Panc1 (cell line): ENCODE measurements around the gene TLE6. TPM values are rescaled to one million over a fixed set of nuclear protein-coding genes. Genes with fewer than 3 reads are reported as not detected.

Experiments used
- ATAC-seq: fragments of 200-7000 bp; cut with Tn5 transposase; 2 replicates; pipeline ENCODE4 v1.9.1; 2020; ENCODE audit warnings: mild to moderate bottlenecking, moderate library complexity
- BruUV-seq: library from RNA; stranded (reverse); fragments of 400-500 nt; replicated peaks from 2 replicates; lab custom pipeline; 2021; lab: Mats Ljungman, UMichigan
- CTCF ChIA-PET: fragments of 300-600 bp; sonication (Branson Sonifier 250); formaldehyde crosslinking; loops from one replicate; lab custom pipeline; 2022; ENCODE audit warnings: antibody characterized with exemption; lab: Charles Lee
- POLR2A ChIA-PET: fragments of 300-600 bp; sonication (Branson Sonifier 250); formaldehyde crosslinking; loops from one replicate; lab custom pipeline; 2022; ENCODE audit warnings: antibody characterized with exemption; lab: Charles Lee
- DNase-seq: peaks from one replicate; pipeline ENCODE4 v3.0.0-alpha.2; 2010; ENCODE audit warnings: low read depth, low spot score
- H3K27ac ChIP-seq: 2 replicates; pipeline ENCODE4 v1.5.1; 2011; ENCODE audit warnings: mild to moderate bottlenecking, low read length, inconsistent platforms
- H3K27me3 ChIP-seq: fragments of 200-500 bp; sonication (Bioruptor generic); 2 replicates; pipeline ENCODE4 v1.6.0; 2014; ENCODE audit warnings: low read length, inconsistent platforms; ENCODE audit not compliant: control insufficient read depth, insufficient read depth
- H3K36me3 ChIP-seq: fragments of 200-500 bp; sonication (Bioruptor generic); 2 replicates; pipeline ENCODE4 v1.5.1; 2014; ENCODE audit warnings: inconsistent platforms, mild to moderate bottlenecking, low read length, moderate library complexity; ENCODE audit not compliant: control insufficient read depth, insufficient read depth
- H3K4me1 ChIP-seq: 2 replicates; pipeline ENCODE4 v1.5.1; 2011; ENCODE audit warnings: inconsistent platforms, mild to moderate bottlenecking, low read length, moderate library complexity; ENCODE audit not compliant: control insufficient read depth, insufficient read depth
- H3K4me3 ChIP-seq, 2 experiments: 2 replicates each; pipeline ENCODE4 v1.5.1; 2011 to 2012; ENCODE audit warnings: low read depth in 2 of 2, low read length in 2 of 2, mild to moderate bottlenecking in 2 of 2, inconsistent platforms in 1 of 2, moderate library complexity in 1 of 2
- H3K9me3 ChIP-seq: fragments of 200-500 bp; sonication (Bioruptor generic); 2 replicates; pipeline ENCODE4 v1.5.1; 2014; ENCODE audit warnings: low read depth, mild to moderate bottlenecking, inconsistent platforms, low read length, moderate library complexity; ENCODE audit not compliant: control insufficient read depth, insufficient read depth
- POLR2AphosphoS5 ChIP-seq: IDR thresholded peaks from 2 replicates; pipeline ENCODE4 v1.6.1; 2012; ENCODE audit warnings: mild to moderate bottlenecking, low read depth, low read length, moderate library complexity
- SIN3A ChIP-seq: IDR thresholded peaks from 2 replicates; pipeline ENCODE4 v1.6.1; 2012; ENCODE audit warnings: low read depth, mild to moderate bottlenecking, low read length, moderate library complexity, borderline replicate concordance; ENCODE audit not compliant: insufficient read depth
- TCF7L2 ChIP-seq: IDR thresholded peaks from 2 replicates; pipeline ENCODE4 v1.6.1; 2011; ENCODE audit warnings: mild to moderate bottlenecking, low read depth, low read length, inconsistent platforms
- in situ Hi-C: cut with HindIII; loops from 2 replicates; pipeline ENCODE4 v1.10.0; 2016; ENCODE audit warnings: low sequenced_read_pairs, low pct_unique_long_range_greater_than_20kb
- intact Hi-C: fragments of 100-400 bp; cut with micrococcal nuclease; formaldehyde crosslinking; loops from one replicate; pipeline ENCODE4 v1.10.0; 2022; ENCODE audit not compliant: unreplicated experiment
- total RNA-seq: library from RNA; stranded (reverse); gene quantifications from one replicate; pipeline ENCODE4 v1.2.1, GENCODE V29; 2021; ENCODE audit not compliant: unreplicated experiment
- TF ChIP-seq, protein P1 (sequence below), 2 experiments: IDR thresholded peaks; 2 replicates each; pipeline ENCODE4 v1.6.1; 2011 to 2012; ENCODE audit warnings: low read depth in 2 of 2, control low read depth in 1 of 2, low read length in 1 of 2, mild to moderate bottlenecking in 1 of 2, moderate library complexity in 1 of 2; ENCODE audit not compliant: insufficient read depth in 1 of 2
- TF ChIP-seq, protein P2 (sequence below): fragments of 450-650 bp; IDR thresholded peaks from 2 replicates; pipeline ENCODE4 v1.5.1; 2017; ENCODE audit warnings: mild to moderate bottlenecking

The TLE6 gene
- total RNA-seq, 1 experiment from 2014 or later: 4.0 TPM

DNA sequence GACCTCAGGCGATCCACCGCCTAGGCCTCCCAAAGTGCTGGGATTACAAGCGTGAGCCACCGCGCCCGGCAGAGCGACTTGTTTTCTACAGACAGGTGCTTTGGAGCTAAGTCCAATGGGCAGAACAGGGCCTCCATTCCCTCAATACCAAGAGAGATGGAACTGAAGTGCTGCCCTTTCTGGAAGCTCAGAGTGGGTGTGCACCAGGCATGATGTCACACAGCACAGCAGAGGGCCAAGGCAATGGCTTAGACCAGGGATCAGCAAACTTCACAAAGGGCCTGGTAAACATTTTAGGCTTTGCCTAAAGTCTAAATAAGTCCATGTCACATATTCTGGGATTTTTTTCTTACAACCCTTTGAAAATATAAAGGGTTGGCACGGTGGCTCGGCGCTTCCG lies 21.3 kb downstream of the TLE6 start:
- no peak for TF ChIP-seq SIN3A
- TF ChIP-seq POLR2AphosphoS5: no peak
- TF ChIP-seq, protein P1, sequence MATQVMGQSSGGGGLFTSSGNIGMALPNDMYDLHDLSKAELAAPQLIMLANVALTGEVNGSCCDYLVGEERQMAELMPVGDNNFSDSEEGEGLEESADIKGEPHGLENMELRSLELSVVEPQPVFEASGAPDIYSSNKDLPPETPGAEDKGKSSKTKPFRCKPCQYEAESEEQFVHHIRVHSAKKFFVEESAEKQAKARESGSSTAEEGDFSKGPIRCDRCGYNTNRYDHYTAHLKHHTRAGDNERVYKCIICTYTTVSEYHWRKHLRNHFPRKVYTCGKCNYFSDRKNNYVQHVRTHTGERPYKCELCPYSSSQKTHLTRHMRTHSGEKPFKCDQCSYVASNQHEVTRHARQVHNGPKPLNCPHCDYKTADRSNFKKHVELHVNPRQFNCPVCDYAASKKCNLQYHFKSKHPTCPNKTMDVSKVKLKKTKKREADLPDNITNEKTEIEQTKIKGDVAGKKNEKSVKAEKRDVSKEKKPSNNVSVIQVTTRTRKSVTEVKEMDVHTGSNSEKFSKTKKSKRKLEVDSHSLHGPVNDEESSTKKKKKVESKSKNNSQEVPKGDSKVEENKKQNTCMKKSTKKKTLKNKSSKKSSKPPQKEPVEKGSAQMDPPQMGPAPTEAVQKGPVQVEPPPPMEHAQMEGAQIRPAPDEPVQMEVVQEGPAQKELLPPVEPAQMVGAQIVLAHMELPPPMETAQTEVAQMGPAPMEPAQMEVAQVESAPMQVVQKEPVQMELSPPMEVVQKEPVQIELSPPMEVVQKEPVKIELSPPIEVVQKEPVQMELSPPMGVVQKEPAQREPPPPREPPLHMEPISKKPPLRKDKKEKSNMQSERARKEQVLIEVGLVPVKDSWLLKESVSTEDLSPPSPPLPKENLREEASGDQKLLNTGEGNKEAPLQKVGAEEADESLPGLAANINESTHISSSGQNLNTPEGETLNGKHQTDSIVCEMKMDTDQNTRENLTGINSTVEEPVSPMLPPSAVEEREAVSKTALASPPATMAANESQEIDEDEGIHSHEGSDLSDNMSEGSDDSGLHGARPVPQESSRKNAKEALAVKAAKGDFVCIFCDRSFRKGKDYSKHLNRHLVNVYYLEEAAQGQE (IDR thresholded peaks at IDR 0.05; ENCODE audit: insufficient read depth in 1 of 2, low read depth in 2 of 2, low read length in 1 of 2): no peak
- TF ChIP-seq TCF7L2: no peak
- TF ChIP-seq, protein P2, sequence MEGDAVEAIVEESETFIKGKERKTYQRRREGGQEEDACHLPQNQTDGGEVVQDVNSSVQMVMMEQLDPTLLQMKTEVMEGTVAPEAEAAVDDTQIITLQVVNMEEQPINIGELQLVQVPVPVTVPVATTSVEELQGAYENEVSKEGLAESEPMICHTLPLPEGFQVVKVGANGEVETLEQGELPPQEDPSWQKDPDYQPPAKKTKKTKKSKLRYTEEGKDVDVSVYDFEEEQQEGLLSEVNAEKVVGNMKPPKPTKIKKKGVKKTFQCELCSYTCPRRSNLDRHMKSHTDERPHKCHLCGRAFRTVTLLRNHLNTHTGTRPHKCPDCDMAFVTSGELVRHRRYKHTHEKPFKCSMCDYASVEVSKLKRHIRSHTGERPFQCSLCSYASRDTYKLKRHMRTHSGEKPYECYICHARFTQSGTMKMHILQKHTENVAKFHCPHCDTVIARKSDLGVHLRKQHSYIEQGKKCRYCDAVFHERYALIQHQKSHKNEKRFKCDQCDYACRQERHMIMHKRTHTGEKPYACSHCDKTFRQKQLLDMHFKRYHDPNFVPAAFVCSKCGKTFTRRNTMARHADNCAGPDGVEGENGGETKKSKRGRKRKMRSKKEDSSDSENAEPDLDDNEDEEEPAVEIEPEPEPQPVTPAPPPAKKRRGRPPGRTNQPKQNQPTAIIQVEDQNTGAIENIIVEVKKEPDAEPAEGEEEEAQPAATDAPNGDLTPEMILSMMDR: no peak
- no peak for ATAC-seq
- POLR2A ChIA-PET: no interaction called here
- in situ Hi-C loops: no loop called here
- no peaks in the 10 kb centered on the region for H3K27me3 ChIP-seq
- H3K9me3 ChIP-seq: no peaks in the 10 kb centered on the region
- no peak overlapping the region for H3K27ac ChIP-seq
- CTCF ChIA-PET: no interaction called here
- H3K36me3 ChIP-seq: no peaks in the 10 kb centered on the region
- H3K4me3 ChIP-seq: no peak overlapping the region
- no peak for DNase-seq
- H3K4me1 ChIP-seq: no peaks in the 10 kb centered on the region
- intact Hi-C loops: no loop called here
- no TSS peak for BruUV-seq

DNA sequence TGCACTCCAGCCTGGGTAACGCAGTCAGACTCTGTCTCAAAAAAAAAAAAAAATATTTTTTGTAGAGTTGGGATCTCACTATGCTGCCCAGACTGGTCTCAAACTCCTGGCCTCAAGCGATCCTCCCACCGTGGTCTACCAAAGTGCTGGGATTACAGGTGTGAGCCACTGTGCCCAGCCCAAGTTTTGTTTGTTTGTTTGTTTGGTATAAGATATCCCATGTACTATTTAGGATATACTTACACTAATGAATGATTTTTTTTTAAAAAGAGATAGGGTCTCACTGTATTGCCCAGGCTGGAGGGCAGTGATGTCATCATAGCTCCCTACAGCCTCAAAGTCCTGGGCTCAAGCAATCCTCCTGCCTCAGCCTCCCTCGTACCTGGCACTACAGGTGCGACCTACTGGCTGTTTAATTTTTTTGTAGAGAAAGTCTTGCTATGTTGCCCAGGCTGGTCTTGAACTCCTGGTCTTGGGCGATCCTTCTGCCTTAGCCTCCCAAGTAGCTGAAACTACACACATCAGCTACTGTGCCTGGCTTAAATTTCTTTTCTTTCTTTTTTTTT lies 24.0 kb downstream of the TLE6 start:
- CTCF ChIA-PET: no interaction called here
- no peak for ATAC-seq
- BruUV-seq: no TSS peak

More for the DNA sequence above, 24.0 kb downstream of the TLE6 start:
- DNase-seq: no peak
- Histone ChIP-seq H3K36me3 (no peaks in the 10 kb centered on the region), H3K4me1 (no peaks in the 10 kb centered on the region), H3K27me3 (no peaks in the 10 kb centered on the region), H3K4me3 (no peak overlapping the region), H3K9me3 (no peaks in the 10 kb centered on the region), H3K27ac (no peak overlapping the region)
- in situ Hi-C loops (no loop called here), intact Hi-C loops (no loop called here)
- TF ChIP-seq POLR2AphosphoS5: no peak
- TF ChIP-seq TCF7L2: no peak
- TF ChIP-seq, protein P2: no peak
- TF ChIP-seq, protein P1 (IDR thresholded peaks at IDR 0.05; ENCODE audit: insufficient read depth in 1 of 2, low read depth in 2 of 2, low read length in 1 of 2): no peak
- TF ChIP-seq SIN3A: no peak
- POLR2A ChIA-PET: no interaction called here
